HPDE6-E6E7 (cell line): Measurements from ENCODE around the gene SKI.
"Not testable (repeated sequence)": the region's sequence is repeated elsewhere in the genome, so short reads cannot be mapped to it uniquely, and the experiment has no call there.

Experiments used
- DNase-seq: peaks from one replicate; pipeline ENCODE4 v3.0.0; 2011; ENCODE audit warnings: missing footprints; ENCODE audit errors: extremely low spot score

Gene SKI

DNA sequence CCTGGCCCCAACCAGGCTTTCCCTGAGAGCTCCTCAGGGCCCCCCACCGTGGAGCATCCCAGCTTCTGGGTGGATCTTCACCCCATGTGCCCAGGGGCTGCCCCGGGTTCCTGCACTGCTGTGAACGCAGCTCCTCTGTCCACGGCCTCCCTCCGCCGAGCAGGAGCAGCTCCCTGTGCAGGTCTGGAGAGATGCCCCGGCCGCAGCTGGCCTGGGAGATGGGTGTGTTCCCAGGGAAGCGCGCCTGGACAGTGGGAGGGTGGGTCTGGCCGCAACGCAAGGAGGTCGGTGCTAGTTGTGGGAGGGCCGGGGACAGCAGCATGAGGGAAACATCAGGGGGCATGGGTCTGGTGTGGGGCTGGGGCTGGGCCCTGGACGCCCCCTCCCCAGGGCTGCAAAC, 91.9 kb downstream of the SKI start:
- no peak for DNase-seq

GRCh38 chr1:2320760-2321667, 92.9 kb downstream of the SKI start:
- DNase-seq: no peak

DNA sequence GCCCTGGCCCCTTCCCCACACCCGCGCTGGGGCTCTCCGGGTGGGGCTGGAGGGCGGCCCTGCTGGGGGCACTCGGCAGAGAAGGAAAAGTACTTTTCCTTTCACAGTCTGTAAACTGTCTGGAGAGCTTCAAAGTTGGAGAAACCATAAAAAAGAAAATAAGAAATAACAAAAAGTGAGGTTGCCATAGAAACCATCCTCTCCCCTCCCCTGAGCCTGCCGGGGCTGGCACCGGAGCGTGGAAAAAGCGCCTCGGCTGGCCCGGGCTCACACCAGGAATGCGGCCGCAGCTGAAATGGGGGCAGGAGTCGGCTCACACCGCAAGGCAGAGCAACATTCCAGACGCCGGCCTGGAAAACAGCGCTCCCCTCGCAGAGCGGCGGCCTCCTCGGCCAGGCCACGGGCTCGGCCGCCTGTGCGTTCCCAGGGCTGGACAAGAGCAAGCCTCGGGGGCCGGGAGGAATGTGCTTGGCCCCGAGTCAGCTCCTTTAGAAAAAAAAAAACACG, 94.0 kb downstream of the SKI start:
- DNase-seq: peak; percentile 42

- no peak for DNase-seq
Measured at GRCh38 chr1:2322581-2323211, 94.6 kb downstream of the SKI start.

DNA sequence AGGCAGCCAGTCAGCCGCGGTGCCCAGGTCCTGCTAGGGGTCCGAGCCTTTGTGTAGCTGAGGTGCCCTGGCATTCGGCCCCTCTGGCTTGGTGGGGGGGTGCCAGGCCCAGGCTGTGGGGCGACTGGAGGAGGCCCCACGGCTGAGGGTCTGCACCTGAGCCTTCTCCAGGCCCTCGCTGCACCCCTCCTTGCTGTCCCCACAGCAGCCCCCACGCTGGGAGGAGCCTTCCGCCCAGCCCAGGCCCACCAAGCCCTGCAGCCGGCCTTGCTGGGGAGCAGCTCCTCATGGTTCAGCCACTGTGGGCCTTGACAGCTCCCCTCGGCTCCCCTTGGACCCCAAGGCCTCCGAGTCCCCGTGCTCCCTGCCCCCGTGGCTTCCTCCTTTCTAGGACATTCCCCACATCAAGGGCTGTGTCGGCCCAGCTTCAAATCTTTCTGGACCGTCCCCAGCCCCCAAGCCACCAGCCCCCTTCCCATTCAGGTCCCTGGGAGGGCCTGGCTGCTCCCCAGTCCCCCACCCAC, 95.4 kb downstream of the SKI start:
- no peak for DNase-seq

DNA sequence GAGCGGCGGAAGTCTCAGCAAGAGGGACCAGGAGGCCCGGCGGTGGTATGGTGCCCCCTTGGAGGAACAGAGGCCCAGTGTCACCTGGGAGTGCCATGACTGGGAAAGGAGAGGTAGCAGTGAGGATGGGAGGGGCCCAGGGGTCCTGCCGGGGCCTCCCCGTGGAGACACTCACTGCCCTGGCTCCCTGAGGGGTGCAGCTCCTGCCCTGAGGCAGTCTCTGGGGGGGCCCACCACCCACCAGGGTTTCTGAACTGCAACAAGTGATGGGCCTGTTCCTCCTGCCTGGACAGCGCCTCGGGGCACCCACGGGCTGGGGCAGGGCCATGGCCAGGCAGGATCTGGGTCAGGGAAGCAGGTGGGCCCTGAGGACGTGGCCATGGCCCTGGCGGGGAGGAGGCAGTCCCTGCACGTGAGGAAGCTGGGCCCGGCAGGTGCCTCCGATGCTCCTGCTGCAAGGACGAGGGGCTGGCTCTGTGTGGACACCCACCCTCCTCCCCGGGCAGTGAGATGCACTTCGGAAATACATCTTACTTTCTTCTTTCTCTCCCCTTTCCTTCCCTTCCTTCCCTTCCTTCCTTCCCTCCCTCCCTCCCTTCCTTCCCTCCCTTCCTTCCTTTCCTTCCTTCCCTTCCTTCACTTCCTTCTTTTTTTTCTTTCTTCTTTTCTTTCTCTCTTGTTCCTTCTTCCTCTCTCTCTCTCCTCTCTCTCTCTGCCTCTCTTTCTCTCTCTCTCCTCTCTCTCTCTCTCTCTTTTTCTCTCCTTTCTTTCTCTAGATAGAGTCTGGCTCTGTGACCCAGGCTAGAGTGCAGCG, 96.6 kb downstream of the SKI start:
- no peak for DNase-seq

DNA sequence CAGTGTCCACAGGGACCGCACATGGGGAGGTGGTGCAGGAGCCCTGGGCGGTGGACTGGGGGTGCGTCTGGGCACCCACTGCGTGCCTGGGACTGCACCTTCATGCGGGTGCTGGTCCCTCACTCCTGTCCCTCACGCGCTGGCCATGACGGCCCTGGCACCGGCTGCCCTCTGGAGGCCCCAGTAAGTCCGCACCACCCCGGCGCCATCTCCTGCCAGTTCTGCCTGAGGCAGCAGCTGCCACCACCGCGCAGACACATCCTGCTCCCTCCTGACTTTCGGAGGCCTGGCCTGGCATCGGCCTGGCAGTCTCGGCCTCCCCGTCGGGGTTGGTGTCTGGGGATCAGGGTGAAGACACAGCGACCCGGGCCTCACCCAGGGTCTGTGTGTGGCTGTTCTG, 98.4 kb downstream of the SKI start:
- DNase-seq: no peak

DNA sequence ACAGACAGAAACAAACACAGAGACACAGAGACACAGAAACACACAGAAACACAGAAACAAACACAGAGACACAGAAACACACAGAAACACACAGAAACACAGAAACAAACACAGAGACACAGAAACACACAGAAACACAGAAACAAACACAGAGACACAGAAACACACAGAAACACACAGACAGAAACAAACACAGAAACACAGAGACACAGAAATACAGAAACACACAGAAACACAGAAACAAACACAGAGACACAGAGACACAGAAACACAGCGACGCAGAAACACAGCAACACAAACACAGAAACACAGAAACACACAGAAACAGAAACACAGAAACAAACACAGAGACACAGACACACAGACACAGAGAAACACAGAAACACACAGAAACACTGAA, 99.0 kb downstream of the SKI start:
- DNase-seq: not testable (repeated sequence)

- DNase-seq: no peak
Measured at GRCh38 chr1:2327841-2328240, 99.7 kb downstream of the SKI start.

- DNase-seq: no peak
Measured at GRCh38 chr1:2328676-2329455, 100.7 kb downstream of the SKI start.

DNA sequence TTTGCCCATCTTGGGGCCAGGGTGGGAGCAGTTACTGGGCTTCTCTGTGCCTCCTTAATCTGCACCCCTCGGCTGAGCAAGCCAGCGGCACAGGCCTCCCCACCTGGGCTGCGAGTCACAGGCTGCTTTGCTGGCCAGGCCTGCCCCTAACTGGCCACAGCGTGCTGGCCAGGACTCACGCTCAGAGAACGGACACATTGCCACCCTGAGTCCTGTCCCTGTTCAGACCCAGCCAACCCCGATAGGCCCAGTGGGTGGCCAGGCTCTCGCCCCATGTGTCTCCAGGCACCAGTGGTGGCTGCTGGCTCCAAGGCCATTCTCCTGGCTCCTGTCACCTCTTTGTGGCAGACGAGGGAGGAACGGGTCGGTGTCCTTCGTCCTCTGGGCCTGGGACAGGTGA, 101.9 kb downstream of the SKI start:
- no peak for DNase-seq

- no peak for DNase-seq
Measured at GRCh38 chr1:2330519-2331199, 102.5 kb downstream of the SKI start.

- no peak for DNase-seq
Measured at GRCh38 chr1:2331200-2331544, 103.1 kb downstream of the SKI start.

- not testable (repeated sequence) for DNase-seq
Measured at GRCh38 chr1:2331580-2331979, 103.5 kb downstream of the SKI start.

DNA sequence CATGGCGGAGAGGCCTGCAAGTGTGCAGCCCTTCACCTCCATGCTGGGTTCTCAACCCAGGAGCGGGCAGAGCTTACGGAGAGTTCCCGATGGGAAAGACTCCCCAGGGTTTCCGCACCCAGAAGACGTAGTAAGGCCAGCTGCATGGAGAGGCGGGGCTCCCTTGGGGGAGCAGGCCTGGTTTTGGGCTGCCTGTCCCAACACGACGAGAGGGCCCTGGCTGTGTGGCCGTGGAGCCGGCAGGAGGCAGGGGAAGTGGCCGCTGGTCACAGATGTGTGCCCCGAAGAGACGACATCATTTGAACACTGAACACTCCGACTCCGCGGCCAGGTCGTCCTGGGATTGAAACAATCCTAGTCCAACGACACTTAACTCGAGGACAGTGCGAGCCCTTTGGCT, 106.2 kb downstream of the SKI start:
- no peak for DNase-seq

- peak; percentile 57 for DNase-seq
Measured at GRCh38 chr1:2334883-2335534, 106.9 kb downstream of the SKI start.

DNA sequence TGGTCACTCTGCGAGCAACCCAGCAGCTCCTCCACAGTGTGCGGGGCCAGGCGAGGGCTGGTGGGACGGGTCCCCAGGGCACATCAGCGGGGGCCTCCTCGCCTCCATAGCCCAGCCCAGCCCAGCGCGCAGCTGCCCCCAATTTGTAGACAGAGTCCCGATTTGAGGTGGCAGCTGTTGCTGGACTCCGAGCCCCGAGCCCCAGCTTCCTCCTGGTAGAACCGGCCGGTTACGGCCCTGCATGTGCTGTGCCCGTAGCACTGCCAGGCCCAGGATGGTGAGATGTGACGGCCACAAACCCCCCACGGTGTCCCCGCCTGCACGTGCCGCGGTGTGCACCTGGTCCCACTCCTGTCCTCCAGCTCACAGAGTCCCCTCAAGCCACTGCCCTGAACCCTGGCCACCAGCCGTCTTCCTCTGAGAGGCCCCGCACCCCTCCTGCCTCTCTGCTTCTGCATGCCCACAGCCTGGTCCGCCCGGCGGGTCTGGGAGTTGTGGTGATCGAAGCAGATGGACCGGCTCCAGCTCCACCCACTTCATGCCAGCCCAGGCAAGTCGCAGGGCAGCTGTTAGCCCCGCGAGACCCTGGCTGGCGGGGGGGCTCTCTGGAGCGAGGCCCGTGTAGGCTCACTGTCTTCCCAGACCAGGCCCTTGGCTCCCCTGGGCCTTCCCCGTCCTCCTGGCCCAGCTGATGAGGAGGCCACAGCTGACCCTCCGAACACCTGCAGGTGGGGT, 107.8 kb downstream of the SKI start:
- DNase-seq: no peak

DNA sequence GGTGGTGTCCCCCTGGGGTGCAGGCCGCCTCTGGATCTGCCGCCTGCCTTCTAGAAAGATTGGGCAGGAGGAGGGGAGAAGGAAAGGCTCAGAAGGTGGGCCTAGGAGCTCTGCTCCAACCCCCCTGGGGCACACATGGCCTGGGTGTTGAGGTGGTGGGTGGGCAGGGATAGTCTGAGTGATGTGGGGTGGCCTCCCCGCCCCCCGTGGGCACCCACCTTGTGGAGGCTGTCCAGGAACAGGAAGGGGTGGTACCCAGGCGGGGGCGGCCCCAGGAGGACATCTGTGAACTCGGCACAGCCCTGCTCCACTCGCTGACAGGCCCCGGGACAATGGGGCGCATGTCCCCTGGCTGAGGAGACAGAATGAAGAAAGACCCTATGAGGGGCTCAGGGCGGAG, 108.4 kb downstream of the SKI start:
- DNase-seq: no peak

GRCh38 chr1:2337081-2337480, 109.0 kb downstream of the SKI start:
- DNase-seq: no peak

GRCh38 chr1:2337501-2337900, 109.4 kb downstream of the SKI start:
- no peak for DNase-seq
